ENCODE data around the gene DMRT2.

Gene DMRT2

DNA sequence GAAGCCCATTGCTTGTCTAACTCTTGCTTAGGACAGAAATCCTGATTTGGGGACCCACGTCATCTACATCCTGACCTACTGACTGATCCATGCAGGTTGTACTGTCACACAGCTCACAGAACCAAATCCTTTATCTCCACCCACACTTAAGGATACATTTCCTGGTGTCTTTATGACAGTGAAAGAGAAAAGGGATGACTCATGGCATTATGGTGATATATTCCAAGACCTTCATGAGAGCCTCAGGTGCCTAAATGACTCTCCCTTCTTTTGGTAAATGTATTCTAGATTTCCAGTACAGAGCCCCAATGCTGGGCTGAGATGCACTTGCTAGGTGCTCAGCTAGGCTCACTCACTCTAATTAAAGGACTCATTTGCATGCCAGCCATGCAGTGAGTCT lies 26.0 kb upstream of the DMRT2 start:
- TF ChIP-seq, protein P1, sequence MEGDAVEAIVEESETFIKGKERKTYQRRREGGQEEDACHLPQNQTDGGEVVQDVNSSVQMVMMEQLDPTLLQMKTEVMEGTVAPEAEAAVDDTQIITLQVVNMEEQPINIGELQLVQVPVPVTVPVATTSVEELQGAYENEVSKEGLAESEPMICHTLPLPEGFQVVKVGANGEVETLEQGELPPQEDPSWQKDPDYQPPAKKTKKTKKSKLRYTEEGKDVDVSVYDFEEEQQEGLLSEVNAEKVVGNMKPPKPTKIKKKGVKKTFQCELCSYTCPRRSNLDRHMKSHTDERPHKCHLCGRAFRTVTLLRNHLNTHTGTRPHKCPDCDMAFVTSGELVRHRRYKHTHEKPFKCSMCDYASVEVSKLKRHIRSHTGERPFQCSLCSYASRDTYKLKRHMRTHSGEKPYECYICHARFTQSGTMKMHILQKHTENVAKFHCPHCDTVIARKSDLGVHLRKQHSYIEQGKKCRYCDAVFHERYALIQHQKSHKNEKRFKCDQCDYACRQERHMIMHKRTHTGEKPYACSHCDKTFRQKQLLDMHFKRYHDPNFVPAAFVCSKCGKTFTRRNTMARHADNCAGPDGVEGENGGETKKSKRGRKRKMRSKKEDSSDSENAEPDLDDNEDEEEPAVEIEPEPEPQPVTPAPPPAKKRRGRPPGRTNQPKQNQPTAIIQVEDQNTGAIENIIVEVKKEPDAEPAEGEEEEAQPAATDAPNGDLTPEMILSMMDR (IDR thresholded peaks at IDR 0.05; ENCODE audit: borderline replicate concordance, control extremely low read depth, extremely low read depth, insufficient read depth, missing control alignments) = no peak
- in situ Hi-C loops (cut with MboI; ENCODE audit: low sequenced_read_pairs, unreplicated experiment) = no loop called here
- no peak for DNase-seq (ENCODE audit: low spot score)

DNA sequence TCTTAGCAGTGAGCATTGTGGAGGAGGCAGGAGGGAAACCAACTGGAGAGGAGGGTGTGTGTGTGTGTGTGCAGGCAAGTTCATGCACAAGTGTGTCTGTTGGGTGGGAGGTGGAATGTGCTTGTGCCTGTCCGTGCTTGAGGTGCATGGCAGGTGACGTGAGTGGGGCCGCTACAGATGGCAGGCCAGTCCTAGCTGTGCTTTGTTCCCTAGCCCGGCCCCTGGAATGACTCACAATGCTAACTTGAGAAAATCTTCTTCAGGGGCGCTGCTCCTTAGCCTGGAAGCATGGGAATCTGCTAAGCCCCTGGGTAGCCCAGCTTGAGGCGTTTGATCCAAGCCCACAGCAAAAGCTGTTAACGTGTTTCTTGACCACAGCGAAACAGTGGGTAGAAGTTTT lies 25.0 kb upstream of the DMRT2 start:
- no peak for DNase-seq (ENCODE audit: low spot score)
- in situ Hi-C loops (cut with MboI; ENCODE audit: low sequenced_read_pairs, unreplicated experiment) = loop anchor here (25.0 kb wide), 1 partner anchor 412 kb away; no protein-coding TSS in a partner anchor
- TF ChIP-seq, protein P1 (IDR thresholded peaks at IDR 0.05; ENCODE audit: borderline replicate concordance, control extremely low read depth, extremely low read depth, insufficient read depth, missing control alignments) = no peak

DNA sequence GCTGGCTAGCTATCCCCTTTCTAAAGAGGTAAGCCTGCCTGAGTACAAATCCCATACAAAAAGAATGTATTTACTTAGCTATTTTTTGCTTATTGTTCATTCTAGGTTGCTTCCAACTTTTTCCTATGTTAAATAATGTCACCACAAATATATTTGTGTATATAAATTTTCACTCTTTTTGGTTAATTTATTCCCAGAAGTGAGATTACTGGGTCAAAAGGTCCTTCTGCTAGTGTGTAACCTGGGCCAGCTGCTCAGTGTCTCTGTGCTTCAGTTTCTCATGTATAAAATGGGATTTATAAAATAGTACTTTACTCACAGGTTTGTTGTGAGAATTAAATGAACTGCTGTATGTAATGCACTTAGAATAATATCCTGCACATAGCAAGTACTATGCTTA lies 23.9 kb upstream of the DMRT2 start:
- TF ChIP-seq, protein P1 (IDR thresholded peaks at IDR 0.05; ENCODE audit: borderline replicate concordance, control extremely low read depth, extremely low read depth, insufficient read depth, missing control alignments) = no peak
- DNase-seq (ENCODE audit: low spot score) = no peak
- in situ Hi-C loops (cut with MboI; ENCODE audit: low sequenced_read_pairs, unreplicated experiment) = loop anchor here (25.0 kb wide), 1 partner anchor 411 kb away; no protein-coding TSS in a partner anchor

DNA sequence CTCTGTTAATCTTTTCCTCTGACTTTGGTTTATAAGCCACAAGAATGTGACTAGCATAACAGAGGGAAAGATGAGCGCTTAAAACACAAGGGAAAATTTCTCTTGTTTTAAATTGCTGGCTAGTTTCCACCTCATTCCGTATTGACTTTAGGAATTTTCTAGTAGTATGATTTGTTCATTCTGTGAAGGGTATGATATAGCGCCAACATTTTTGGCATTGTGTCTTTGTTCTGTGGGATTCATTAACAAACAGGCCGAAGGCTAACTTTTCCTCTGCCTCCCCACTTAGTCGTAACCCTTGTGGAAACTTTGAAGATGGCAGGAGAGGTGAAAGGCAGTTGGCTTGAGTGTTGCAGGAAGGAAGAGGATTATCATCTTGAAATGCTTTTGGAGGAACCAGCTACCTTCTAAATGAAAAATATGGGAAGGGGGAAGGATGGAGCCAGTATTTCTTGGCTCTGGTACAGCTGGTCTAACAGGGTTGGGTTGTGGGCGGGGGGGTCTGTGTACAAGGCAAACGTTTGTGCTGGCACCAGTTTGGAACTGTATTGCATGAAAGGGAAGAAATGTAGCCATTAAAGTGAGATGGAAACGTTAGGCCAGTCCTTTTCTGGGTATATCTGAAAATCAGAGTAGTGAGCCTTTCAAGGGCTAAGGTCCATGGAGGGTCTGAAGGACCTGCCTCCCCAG lies 21.5 kb upstream of the DMRT2 start:
- no peak for DNase-seq (ENCODE audit: low spot score)
- in situ Hi-C loops (cut with MboI; ENCODE audit: low sequenced_read_pairs, unreplicated experiment) = loop anchor here (25.0 kb wide), 1 partner anchor 409 kb away; no protein-coding TSS in a partner anchor
- TF ChIP-seq, protein P1 (IDR thresholded peaks at IDR 0.05; ENCODE audit: borderline replicate concordance, control extremely low read depth, extremely low read depth, insufficient read depth, missing control alignments) = no peak

- in situ Hi-C loops (cut with MboI; ENCODE audit: low sequenced_read_pairs, unreplicated experiment) = loop anchor here (25.0 kb wide), 1 partner anchor 405 kb away; no protein-coding TSS in a partner anchor
- TF ChIP-seq, protein P1 (IDR thresholded peaks at IDR 0.05; ENCODE audit: borderline replicate concordance, control extremely low read depth, extremely low read depth, insufficient read depth, missing control alignments) = no peak
These were observed 18.1 kb upstream of the DMRT2 start for GRCh38 chr9:1031951-1032601.

DNA sequence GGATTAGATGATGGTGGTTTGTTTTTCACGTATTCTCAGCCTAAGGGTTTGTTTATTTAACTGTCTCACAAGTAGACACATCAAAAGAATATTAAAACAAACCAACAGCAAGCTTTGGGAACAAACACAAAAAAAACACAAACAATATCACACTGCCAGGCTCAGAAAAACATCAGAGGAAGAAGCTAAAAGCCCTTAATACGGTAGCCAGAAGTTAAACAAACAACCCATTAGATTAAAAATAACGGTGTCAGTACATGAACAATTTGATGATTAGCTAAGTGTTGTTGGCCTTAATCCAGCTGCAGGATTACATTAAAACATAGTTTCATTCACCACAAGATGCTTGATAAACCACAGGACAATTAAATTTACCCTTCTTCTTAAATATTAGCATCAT lies 15.9 kb upstream of the DMRT2 start:
- in situ Hi-C loops (cut with MboI; ENCODE audit: low sequenced_read_pairs, unreplicated experiment) = loop anchor here (25.0 kb wide), 1 partner anchor 403 kb away; no protein-coding TSS in a partner anchor
- TF ChIP-seq, protein P1 (IDR thresholded peaks at IDR 0.05; ENCODE audit: borderline replicate concordance, control extremely low read depth, extremely low read depth, insufficient read depth, missing control alignments) = no peak
- DNase-seq (ENCODE audit: low spot score) = no peak

More at GRCh38 chr9:1031951-1032601, 18.1 kb upstream of the DMRT2 start:
- DNase-seq (ENCODE audit: low spot score) = no peak

All from GM13976 (cell line).